LNCAP (cell line): ENCODE results near the gene ZC3H12D.

ENCODE experiments used
- TF ChIP-seq, protein P1 (sequence below): fragments of 450-650 bp; IDR thresholded peaks from 2 replicates; pipeline ENCODE4 v1.5.1; 2017; ENCODE audit warnings: mild to moderate bottlenecking

Gene ZC3H12D

DNA sequence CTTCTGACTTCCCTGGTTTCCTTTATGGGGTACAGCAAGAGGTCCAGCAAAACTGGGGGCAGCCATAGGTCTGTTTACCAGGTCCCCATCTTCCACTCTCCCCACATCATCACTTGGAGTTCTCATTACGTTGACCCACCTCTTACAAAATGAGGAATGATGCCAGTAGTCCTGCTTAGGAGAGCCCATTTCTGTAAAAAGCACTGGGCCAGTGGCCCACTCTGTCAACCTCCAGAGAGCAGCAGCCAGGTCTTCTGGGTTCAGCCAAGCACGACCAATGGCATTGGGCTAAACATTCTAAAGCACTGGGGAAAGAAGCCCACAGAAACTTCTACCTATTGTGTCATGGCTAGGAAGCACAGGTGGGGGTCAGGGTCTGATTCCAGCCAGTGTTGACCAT is 13.9 kb downstream of the ZC3H12D start:
- TF ChIP-seq, protein P1, sequence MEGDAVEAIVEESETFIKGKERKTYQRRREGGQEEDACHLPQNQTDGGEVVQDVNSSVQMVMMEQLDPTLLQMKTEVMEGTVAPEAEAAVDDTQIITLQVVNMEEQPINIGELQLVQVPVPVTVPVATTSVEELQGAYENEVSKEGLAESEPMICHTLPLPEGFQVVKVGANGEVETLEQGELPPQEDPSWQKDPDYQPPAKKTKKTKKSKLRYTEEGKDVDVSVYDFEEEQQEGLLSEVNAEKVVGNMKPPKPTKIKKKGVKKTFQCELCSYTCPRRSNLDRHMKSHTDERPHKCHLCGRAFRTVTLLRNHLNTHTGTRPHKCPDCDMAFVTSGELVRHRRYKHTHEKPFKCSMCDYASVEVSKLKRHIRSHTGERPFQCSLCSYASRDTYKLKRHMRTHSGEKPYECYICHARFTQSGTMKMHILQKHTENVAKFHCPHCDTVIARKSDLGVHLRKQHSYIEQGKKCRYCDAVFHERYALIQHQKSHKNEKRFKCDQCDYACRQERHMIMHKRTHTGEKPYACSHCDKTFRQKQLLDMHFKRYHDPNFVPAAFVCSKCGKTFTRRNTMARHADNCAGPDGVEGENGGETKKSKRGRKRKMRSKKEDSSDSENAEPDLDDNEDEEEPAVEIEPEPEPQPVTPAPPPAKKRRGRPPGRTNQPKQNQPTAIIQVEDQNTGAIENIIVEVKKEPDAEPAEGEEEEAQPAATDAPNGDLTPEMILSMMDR, result no peak

DNA sequence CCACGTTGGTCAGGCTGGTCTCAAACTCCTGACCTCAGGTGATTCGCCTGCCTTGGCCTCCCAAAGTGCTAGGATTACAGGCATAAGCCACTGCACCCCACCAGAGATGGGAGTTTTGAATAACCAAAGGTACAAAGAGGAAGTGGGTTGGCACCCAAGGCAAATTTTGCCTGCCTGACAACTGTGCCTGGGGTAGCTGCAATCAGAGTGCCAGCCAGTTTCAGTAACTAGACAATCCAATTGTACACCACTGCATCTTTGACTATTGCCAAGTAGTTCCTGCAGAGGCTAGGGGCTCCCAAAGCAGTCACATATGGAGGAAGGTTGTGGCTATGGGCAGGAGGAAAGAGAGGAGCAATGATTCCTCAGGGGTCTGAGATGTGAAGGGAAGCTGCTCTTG is 16.6 kb downstream of the ZC3H12D start:
- TF ChIP-seq, protein P1, result no peak

DNA sequence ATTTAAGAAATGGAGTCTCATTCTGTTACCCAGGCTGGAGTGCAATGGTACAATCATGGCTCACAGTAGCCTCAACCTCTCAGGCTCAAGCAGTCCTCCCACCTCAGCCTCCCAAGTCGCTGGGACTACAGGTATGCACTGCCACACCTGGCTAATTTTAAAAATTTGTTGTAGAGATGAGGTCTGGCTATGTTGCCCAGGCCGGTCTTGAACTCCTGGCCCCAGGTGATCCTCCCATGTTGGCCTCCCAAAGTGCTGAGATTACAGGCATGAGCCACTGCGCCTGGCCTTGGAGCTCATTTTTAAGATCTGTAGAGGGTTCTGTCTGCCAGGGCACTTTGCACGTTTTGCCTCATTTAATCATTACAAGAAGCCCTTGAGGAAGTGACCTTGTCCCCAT is 17.5 kb downstream of the ZC3H12D start:
- TF ChIP-seq, protein P1, result no peak

DNA sequence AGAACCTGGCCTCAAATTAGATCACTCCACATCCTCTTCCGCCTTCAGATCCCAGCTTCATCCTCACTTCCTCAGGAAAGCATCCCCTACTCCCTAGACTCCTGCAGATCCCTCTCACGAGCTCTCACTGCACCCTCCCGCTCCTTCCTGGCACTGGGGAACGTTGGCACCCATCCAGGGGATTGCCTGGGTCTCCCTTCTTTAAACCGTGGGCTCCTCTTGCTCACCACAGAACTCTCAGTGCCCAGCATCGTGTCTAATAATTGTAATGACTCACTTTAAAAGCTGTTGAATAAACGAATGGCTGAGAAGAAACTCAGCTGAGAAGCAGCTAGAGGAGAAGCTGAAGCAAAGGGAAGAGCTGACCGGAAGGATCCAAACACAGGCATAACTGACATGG is 20.4 kb downstream of the ZC3H12D start:
- TF ChIP-seq, protein P1, result no peak

GRCh38 chr6:149463781-149464180 is 21.0 kb downstream of the ZC3H12D start:
- TF ChIP-seq, protein P1, result no peak

DNA sequence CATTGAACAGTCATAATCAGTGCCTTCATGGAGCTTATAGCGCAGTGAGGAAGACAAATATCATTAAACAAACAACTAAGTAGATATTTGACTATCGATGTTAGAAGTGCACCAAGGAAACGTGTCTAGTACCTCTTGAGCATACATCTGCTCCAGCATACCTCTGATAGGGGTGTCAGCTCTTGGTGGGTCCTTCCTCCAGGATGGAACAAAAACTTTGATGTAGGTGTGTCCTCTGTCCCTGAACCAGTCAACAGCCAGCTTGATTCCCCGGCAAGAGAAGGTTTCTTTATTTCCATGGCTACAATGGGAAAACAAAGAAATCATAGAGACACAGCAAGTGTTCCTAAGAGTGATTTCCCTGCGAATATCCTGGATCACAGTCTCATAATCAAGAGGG is 23.1 kb downstream of the ZC3H12D start:
- TF ChIP-seq, protein P1, result no peak

DNA sequence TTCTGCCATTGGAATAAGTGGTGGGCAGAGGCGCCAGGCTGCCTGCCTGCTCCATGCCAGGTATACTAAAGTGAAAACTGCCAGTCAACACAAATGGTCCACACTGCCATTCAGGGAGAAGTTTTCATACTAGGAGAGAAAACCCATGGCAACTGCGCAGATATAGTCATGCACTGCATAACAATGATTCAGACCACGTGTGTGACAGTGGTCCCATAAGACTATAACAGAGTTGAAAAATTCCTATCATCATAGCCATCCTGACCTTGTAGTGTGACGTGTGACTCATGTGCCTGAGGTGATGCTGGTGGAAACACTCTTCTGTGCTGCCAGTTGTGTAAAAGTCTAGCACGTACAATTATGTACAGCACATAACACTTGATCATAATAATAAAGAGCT is 25.1 kb downstream of the ZC3H12D start:
- TF ChIP-seq, protein P1, result no peak

DNA sequence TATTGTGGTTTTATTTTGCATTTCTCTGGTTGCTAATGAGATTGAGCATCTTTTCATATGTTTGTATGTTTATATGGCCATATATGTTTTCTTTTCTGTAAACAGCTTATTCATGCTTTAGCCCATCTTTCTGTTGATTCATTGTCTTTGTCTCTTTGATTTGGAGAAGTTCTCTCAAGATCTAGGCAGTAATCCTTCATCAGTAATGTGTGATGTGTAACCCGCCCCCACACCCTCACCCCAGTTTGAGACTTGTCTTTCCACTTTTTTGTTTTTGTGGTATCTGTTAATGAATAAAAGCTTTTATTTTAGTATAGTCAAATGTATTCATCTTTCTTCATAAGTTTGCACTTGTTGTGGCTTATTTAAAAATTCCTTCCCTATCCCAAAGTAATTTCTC is 26.0 kb downstream of the ZC3H12D start:
- TF ChIP-seq, protein P1, result no peak
